ENCODE measurements around the gene TICAM1. TPM values are rescaled to one million over a fixed set of nuclear protein-coding genes. Genes with fewer than 3 reads are reported as not detected.

The TICAM1 gene
- total RNA-seq, 1 experiment from 2014 or later = 0.48 TPM

- H3K9me3 ChIP-seq (ENCODE audit: control insufficient read depth, low read depth, low read length) = no peaks in the 10 kb centered on the region
- H4K5ac ChIP-seq (ENCODE audit: insufficient read length, low read depth, low read length) = no peak overlapping the region
- no peak overlapping the region for H3K18ac ChIP-seq (ENCODE audit: insufficient read length, low read depth, low read length)
- Mint-ChIP-seq H3K36me3 (ENCODE audit: insufficient read depth in 1 of 3, low read depth in 3 of 3) (peaks cover 18 to 60% (median 55%) of the 10 kb centered on the region in 3 experiments; a peak in 6 of 7 replicates), H3K27me3 (ENCODE audit: low read depth) (peaks cover 1% of the 10 kb centered on the region; the same call in 1 of the 2 replicates), H3K9me3 (no peaks in the 10 kb centered on the region), H3K27ac (no peak overlapping the region), H3K4me1 (no peaks in the 10 kb centered on the region), H3K4me3 (no peak overlapping the region)
- no peak overlapping the region for H3K27ac ChIP-seq (ENCODE audit: insufficient read length, low read depth, low read length)
- no peak overlapping the region for H3K56ac ChIP-seq (ENCODE audit: insufficient read length, low read depth, low read length)
- H3K79me1 ChIP-seq (ENCODE audit: insufficient read depth, low read depth, low read length, poor library complexity, severe bottlenecking) = no peaks in the 10 kb centered on the region
- no peak overlapping the region for H2BK20ac ChIP-seq (ENCODE audit: low read depth, low read length, poor library complexity, severe bottlenecking)
- no peaks in the 10 kb centered on the region for H3K23me2 ChIP-seq (ENCODE audit: insufficient read length, low read depth, low read length, poor library complexity, severe bottlenecking)
- H4K8ac ChIP-seq (replicated peaks; ENCODE audit: insufficient read length, low read depth, low read length) = no peak overlapping the region
- no peak overlapping the region for H3K23ac ChIP-seq (ENCODE audit: insufficient read length, low read depth, low read length)
- H2BK12ac ChIP-seq (ENCODE audit: insufficient read length, low read depth, low read length) = no peak overlapping the region
- no peak overlapping the region for H2BK120ac ChIP-seq (ENCODE audit: low read depth, low read length, poor library complexity, severe bottlenecking)
- TF ChIP-seq, protein P1, sequence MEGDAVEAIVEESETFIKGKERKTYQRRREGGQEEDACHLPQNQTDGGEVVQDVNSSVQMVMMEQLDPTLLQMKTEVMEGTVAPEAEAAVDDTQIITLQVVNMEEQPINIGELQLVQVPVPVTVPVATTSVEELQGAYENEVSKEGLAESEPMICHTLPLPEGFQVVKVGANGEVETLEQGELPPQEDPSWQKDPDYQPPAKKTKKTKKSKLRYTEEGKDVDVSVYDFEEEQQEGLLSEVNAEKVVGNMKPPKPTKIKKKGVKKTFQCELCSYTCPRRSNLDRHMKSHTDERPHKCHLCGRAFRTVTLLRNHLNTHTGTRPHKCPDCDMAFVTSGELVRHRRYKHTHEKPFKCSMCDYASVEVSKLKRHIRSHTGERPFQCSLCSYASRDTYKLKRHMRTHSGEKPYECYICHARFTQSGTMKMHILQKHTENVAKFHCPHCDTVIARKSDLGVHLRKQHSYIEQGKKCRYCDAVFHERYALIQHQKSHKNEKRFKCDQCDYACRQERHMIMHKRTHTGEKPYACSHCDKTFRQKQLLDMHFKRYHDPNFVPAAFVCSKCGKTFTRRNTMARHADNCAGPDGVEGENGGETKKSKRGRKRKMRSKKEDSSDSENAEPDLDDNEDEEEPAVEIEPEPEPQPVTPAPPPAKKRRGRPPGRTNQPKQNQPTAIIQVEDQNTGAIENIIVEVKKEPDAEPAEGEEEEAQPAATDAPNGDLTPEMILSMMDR (conservative IDR thresholded peaks at IDR 0.05) = no peak
- no peak overlapping the region for H3T11ph ChIP-seq (ENCODE audit: low read length)
- H3K79me2 ChIP-seq (ENCODE audit: insufficient read depth, low read length) = no peaks in the 10 kb centered on the region
- H3K14ac ChIP-seq (ENCODE audit: insufficient read depth, low read length) = no peak overlapping the region
- no CpG with 5 or more reads among the region's 7 CpGs for WGBS (ENCODE audit: extremely low coverage, insufficient read length, low lambda C conversion rate)
- DNase-seq = no peak
- H4K91ac ChIP-seq (ENCODE audit: insufficient read length, low read depth, low read length) = no peak overlapping the region
- H3K4me2 ChIP-seq (ENCODE audit: insufficient read depth, insufficient read length, low read length) = no peak overlapping the region
- no peak overlapping the region for H2BK5ac ChIP-seq (ENCODE audit: insufficient read length, low read length)
- no peak overlapping the region for H3K4ac ChIP-seq (ENCODE audit: low read depth, low read length)
- H3K9ac ChIP-seq (ENCODE audit: extremely low read depth, insufficient read length, low read length) = no peak overlapping the region
- H2BK15ac ChIP-seq (ENCODE audit: low read depth, low read length) = no peak overlapping the region
- no peaks in the 10 kb centered on the region for H3K27me3 ChIP-seq (ENCODE audit: insufficient read depth, low read length)
- no peak overlapping the region for H2AFZ ChIP-seq (ENCODE audit: low read length)
- H2AK5ac ChIP-seq (ENCODE audit: insufficient read length, low read length) = no peak overlapping the region
- no peaks in the 10 kb centered on the region for H3K4me1 ChIP-seq (ENCODE audit: insufficient read depth, low read length)
- no peaks in the 10 kb centered on the region for H4K20me1 ChIP-seq (ENCODE audit: control insufficient read depth, insufficient read depth, insufficient read length)
Measured at GRCh38 chr19:4849019-4849418, 17.5 kb upstream of the TICAM1 start.
